ENCODE measurements around the gene LRRC61. TPM values are rescaled to one million over a fixed set of nuclear protein-coding genes. Genes with fewer than 3 reads are reported as not detected.
"Not testable (repeated sequence)": the region's sequence is repeated elsewhere in the genome, so short reads cannot be mapped to it uniquely, and the experiment has no call there.

The LRRC61 gene
- total and polyA plus RNA-seq, 2 experiments from 2014 or later, result 34.7 to 75.2 TPM

DNA sequence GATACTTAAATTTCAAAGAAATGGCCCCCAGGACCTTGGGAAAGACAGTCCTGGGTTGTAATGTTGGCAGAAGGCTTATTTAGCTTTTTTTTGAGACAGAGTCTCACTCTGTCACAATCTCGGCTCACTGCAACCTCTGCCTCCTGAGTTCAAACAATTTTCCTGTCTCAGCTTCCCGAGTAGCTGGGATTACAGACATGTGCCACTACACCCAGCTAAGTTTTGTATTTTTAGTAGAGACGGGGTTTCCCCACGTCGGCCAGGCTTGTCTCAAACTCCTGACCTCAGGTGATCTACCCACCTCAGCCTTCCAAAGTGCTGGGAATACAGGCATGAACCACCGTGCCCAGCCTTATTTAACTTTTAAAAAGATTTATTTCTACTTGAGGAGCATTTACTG is 62.7 kb downstream of the LRRC61 start:
- Histone ChIP-seq H3K79me2 (replicated peaks; ENCODE audit: insufficient read depth) (peaks cover 55% of the 10 kb centered on the region), H3K4me2 (peak overlapping the region; percentile 78), H3F3A (replicated peaks; ENCODE audit: low read depth) (peaks cover 18% of the 10 kb centered on the region), H3K27ac (ENCODE audit: low read depth) (peak overlapping the region; percentile 91), H3K4me1 (ENCODE audit: insufficient read depth) (peaks cover 62% of the 10 kb centered on the region)
- not testable (repeated sequence) for H3K9me2 ChIP-seq (ENCODE audit: insufficient read depth); H3K4me3 ChIP-seq; H4K20me1 ChIP-seq (replicated peaks; ENCODE audit: insufficient read depth); H2AFZ ChIP-seq; H3K27me3 ChIP-seq (ENCODE audit: insufficient read depth); DNase-seq (ENCODE audit: low spot score); H3K36me3 ChIP-seq (ENCODE audit: insufficient read depth); H3K4me3 Mint-ChIP-seq; H3K9me3 Mint-ChIP-seq; ATAC-seq
- Mint-ChIP-seq H3K4me1 (peaks cover 61% of the 10 kb centered on the region), H3K27me3 (ENCODE audit: insufficient read depth, low read depth, poor library complexity) (peaks cover 27% of the 10 kb centered on the region), H3K27ac (peak overlapping the region; percentile 90), H3K36me3 (ENCODE audit: low read depth) (peaks cover 58% of the 10 kb centered on the region)

Other genes starting within 250 kb of the LRRC61 start
- gene ACTR3C, start 190 bp downstream of the LRRC61 start, total RNA-seq (2014; rRNA removed; shearing (Covaris generic)), result 1.5 and 5.8 TPM in 2 replicates
- 1.8 and 3.5 TPM in 2 replicates for gene ACTR3C, start 190 bp downstream of the LRRC61 start, polyA plus RNA-seq (2016; fragmentation: Nextera tagmentation; extraction: Ambion mirVana)
- 164 and 169 TPM in 2 replicates for gene RARRES2, start 18.3 kb downstream of the LRRC61 start, total RNA-seq (2014; rRNA removed; shearing (Covaris generic))
- 314 and 317 TPM in 2 replicates for gene RARRES2, start 18.3 kb downstream of the LRRC61 start, polyA plus RNA-seq (2016; fragmentation: Nextera tagmentation; extraction: Ambion mirVana)
- 143 and 156 TPM in 2 replicates for gene REPIN1, start 45.5 kb downstream of the LRRC61 start, total RNA-seq (2014; rRNA removed; shearing (Covaris generic))
- 29.2 and 29.8 TPM in 2 replicates for gene REPIN1, start 45.5 kb downstream of the LRRC61 start, polyA plus RNA-seq (2016; fragmentation: Nextera tagmentation; extraction: Ambion mirVana)
- gene ZNF775, start 56.0 kb downstream of the LRRC61 start, total RNA-seq (2014; rRNA removed; shearing (Covaris generic)), result 35.2 and 38.2 TPM in 2 replicates
- gene ZNF775, start 56.0 kb downstream of the LRRC61 start, polyA plus RNA-seq (2016; fragmentation: Nextera tagmentation; extraction: Ambion mirVana), result 4.5 and 6.7 TPM in 2 replicates
- gene GIMAP8, start 127.3 kb downstream of the LRRC61 start, total RNA-seq (2014; rRNA removed; shearing (Covaris generic)), result not detected in 2 replicates
- 0.06 TPM in 1 of 2 replicates, not detected in the other for gene GIMAP8, start 127.3 kb downstream of the LRRC61 start, polyA plus RNA-seq (2016; fragmentation: Nextera tagmentation; extraction: Ambion mirVana)
- not detected in 2 replicates for gene GIMAP7, start 191.5 kb downstream of the LRRC61 start, total RNA-seq (2014; rRNA removed; shearing (Covaris generic))
- gene GIMAP7, start 191.5 kb downstream of the LRRC61 start, polyA plus RNA-seq (2016; fragmentation: Nextera tagmentation; extraction: Ambion mirVana), result not detected in 2 replicates
- not detected in 2 replicates for gene GIMAP4, start 244.0 kb downstream of the LRRC61 start, total RNA-seq (2014; rRNA removed; shearing (Covaris generic))
- gene GIMAP4, start 244.0 kb downstream of the LRRC61 start, polyA plus RNA-seq (2016; fragmentation: Nextera tagmentation; extraction: Ambion mirVana), result 0.19 TPM in 1 of 2 replicates, not detected in the other